Lower leg skin (tissue), 4 donors: ENCODE measurements around the gene PODN. TPM values are rescaled to one million over a fixed set of nuclear protein-coding genes. Genes with fewer than 3 reads are reported as not detected.

Experiments
- DNase-seq, 2 donors: peaks; one replicate each; pipeline ENCODE4 v3.0.0-alpha.2; 2019; ENCODE audit warnings: low spot score in 2 of 2
- H3K4me3 ChIP-seq: fragments of 200-600 bp; sonication (generic); 2 replicates; pipeline ENCODE4 v1.5.1; 2017; ENCODE audit warnings: mild to moderate bottlenecking, low read depth; ENCODE audit not compliant: poor library complexity, severe bottlenecking
- CTCF ChIP-seq, 3 donors: fragments of 450-650 bp; IDR thresholded peaks; one replicate each; pipeline ENCODE4 v1.5.1; 2016; ENCODE audit warnings: antibody characterized with exemption in 3 of 3, mild to moderate bottlenecking in 3 of 3, moderate library complexity in 2 of 3
- POLR2A ChIP-seq, 2 donors: fragments of 450-650 bp; IDR thresholded peaks; one replicate each; pipeline ENCODE4 v1.6.1; 2016 to 2017; ENCODE audit warnings: antibody characterized with exemption in 2 of 2, mild to moderate bottlenecking in 1 of 2, moderate library complexity in 1 of 2
- WGBS, 2 donors: methylation state at CpG; one replicate each; pipeline ENCODE4 v1.1.5; 2018; 5-methylcytosine and 5-hydroxymethylcytosine counted together
- intact Hi-C: fragments of 100-400 bp; cut with DNase I; formaldehyde crosslinking; loops from one replicate; pipeline ENCODE4 v1.15.0; 2023; ENCODE audit warnings: low total_unique reads
- total RNA-seq, 4 donors: library from RNA; depleted of rRNA; stranded (reverse); fragments of >200 nt; gene quantifications; one replicate each; pipeline ENCODE4 v1.1.0, GENCODE V29; 2016

Gene PODN
- total RNA-seq, 4 donors from 2014 or later, result 11.3 to 58.8 (median 14.4) TPM

- no peak overlapping the region for H3K4me3 ChIP-seq
- no peak for DNase-seq
- intact Hi-C loops, result no loop called here
- no peak for TF ChIP-seq POLR2A (IDR thresholded peaks at IDR 0.05)
- TF ChIP-seq CTCF (IDR thresholded peaks at IDR 0.05), result no peak
- WGBS, 2 donors, result 98% methylated on average over 6 of the region's 6 CpGs
Measured at GRCh38 chr1:53114090-53114489, 52.1 kb downstream of the PODN start.

GRCh38 chr1:53114581-53115400 is 52.8 kb downstream of the PODN start:
- DNase-seq, result no peak
- 92 to 93% methylated on average over 24 of the region's 24 CpGs for WGBS, 2 donors
- no peak overlapping the region for H3K4me3 ChIP-seq
- intact Hi-C loops, result no loop called here
- TF ChIP-seq CTCF (IDR thresholded peaks at IDR 0.05) (no peak), POLR2A (IDR thresholded peaks at IDR 0.05) (no peak)

GRCh38 chr1:53115403-53116306 is 53.6 kb downstream of the PODN start:
- TF ChIP-seq CTCF (IDR thresholded peaks at IDR 0.05), result no peak
- TF ChIP-seq POLR2A (IDR thresholded peaks at IDR 0.05), result no peak
- 63 to 70% methylated on average over 18 to 20 of the region's 20 CpGs for WGBS, 2 donors
- DNase-seq, result peak in 1 of 2 donors; percentile 81
- intact Hi-C loops, result no loop called here
- no peak overlapping the region for H3K4me3 ChIP-seq

DNA sequence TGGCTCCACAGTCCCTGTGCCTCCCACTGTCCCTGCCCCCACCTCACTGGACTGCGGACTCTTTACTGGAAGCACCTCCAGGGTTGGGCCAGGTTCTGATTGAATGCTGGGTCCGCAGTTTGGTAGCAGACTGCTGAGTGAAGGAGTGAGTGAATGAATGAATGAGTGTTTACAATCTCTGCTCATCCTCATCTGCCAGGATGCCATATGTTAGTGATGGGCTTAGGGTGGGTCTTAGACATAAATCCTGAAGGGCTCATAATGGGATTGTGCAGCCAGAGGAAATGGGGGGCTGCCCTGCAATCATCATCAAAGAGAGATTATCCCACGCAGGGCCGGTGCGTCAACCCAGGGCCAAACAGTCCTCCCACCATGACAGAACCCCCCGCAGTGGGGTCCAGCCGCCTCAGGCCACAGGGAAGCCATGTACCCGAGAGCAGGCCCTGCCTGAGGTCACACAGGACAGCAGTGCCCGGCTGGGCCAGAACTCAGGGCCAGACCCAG is 54.3 kb downstream of the PODN start:
- intact Hi-C loops, result no loop called here
- 92 to 93% methylated on average over 6 to 8 of the region's 9 CpGs for WGBS, 2 donors
- no peak overlapping the region for H3K4me3 ChIP-seq
- no peak for TF ChIP-seq POLR2A (IDR thresholded peaks at IDR 0.05)
- TF ChIP-seq CTCF (IDR thresholded peaks at IDR 0.05), result no peak
- DNase-seq, result no peak

DNA sequence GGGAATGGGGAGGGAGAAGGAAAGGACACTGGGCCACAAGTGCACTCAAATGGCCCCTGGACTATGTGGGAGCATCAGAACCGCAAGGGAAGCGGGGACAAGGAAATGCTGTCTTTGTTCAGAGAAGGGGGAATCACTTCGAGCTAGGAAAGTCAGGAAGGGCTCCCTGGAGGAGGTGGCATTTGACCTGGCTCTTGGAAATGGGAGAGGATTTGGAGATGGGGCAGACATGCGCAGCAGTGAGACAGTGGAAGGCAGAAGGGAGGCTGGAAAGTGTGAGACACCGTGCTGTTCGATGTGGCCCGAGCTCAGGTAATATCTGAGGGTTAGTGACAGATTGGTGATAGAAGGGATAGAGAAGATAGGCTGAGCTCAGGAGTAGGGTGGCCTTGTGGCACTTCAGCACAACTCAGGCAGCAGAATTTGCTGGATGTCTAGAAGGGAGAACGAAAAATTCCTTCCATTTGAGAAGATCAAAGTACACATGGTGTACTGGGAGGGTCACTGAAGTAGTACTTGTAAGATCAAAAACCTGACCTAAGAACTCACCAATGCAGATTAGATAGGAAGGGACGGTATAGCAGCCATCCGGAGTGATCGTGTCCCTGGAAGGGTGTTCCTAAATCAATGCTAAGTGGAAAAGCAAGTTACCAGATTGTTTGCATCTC is 55.1 kb downstream of the PODN start:
- intact Hi-C loops, result no loop called here
- DNase-seq, result no peak
- H3K4me3 ChIP-seq, result no peak overlapping the region
- no peak for TF ChIP-seq POLR2A (IDR thresholded peaks at IDR 0.05)
- no peak for TF ChIP-seq CTCF (IDR thresholded peaks at IDR 0.05)
- 93 to 94% methylated on average over 11 of the region's 11 CpGs for WGBS, 2 donors
